ENCODE data around the gene ATMIN.

Gene ATMIN

GRCh38 chr16:81006211-81006812, 29.3 kb upstream of the ATMIN start:
- peak in 1 of 2 experiments; percentile 29 for DNase-seq

- DNase-seq: peak; percentile 81 to 91
Measured at GRCh38 chr16:81006813-81007695, 28.6 kb upstream of the ATMIN start, which contains the start of the genes CENPN and CMC2. CENPN (plus strand) TSS chr16:81007214; CDS start chr16:81011940, 4,726 bp downstream. CMC2 (minus strand) TSS chr16:81006885; CDS start chr16:80997394, 9,491 bp downstream.

- no peak for DNase-seq
Measured at GRCh38 chr16:81008505-81008789, 27.2 kb upstream of the ATMIN start.

- no peak for DNase-seq
Measured at GRCh38 chr16:81012974-81013373, 22.7 kb upstream of the ATMIN start.

- DNase-seq: no peak
Measured at GRCh38 chr16:81014672-81015071, 21.0 kb upstream of the ATMIN start.

GRCh38 chr16:81018496-81018895, 17.1 kb upstream of the ATMIN start:
- no peak for DNase-seq

- no peak for DNase-seq
Measured at GRCh38 chr16:81026429-81026828, 9.2 kb upstream of the ATMIN start.

GRCh38 chr16:81029930-81030604, 5.6 kb upstream of the ATMIN start:
- DNase-seq: no peak

- peak in 1 of 2 experiments; percentile 20 for DNase-seq
Measured at GRCh38 chr16:81035975-81036750, 521 bp downstream of the ATMIN start.

- no peak for DNase-seq
Measured at GRCh38 chr16:81036751-81037350, 1.2 kb downstream of the ATMIN start.

- DNase-seq: no peak
Measured at GRCh38 chr16:81040131-81040530, 4.5 kb downstream of the ATMIN start.

- DNase-seq: no peak
Measured at GRCh38 chr16:81040842-81041241, 5.2 kb downstream of the ATMIN start.

- DNase-seq: no peak
Measured at GRCh38 chr16:81041696-81042095, 6.1 kb downstream of the ATMIN start.

- DNase-seq: no peak
Measured at GRCh38 chr16:81042821-81043220, 7.2 kb downstream of the ATMIN start.

- DNase-seq: no peak
Measured at GRCh38 chr16:81053761-81054160, 18.1 kb downstream of the ATMIN start.

GRCh38 chr16:81060576-81061306, 25.1 kb downstream of the ATMIN start:
- no peak for DNase-seq

- DNase-seq: no peak
Measured at GRCh38 chr16:81061307-81061640, 25.6 kb downstream of the ATMIN start.

GRCh38 chr16:81061871-81062608, 26.4 kb downstream of the ATMIN start:
- no peak for DNase-seq

- no peak for DNase-seq
Measured at GRCh38 chr16:81066681-81067080, 31.0 kb downstream of the ATMIN start.

- DNase-seq: no peak
Measured at GRCh38 chr16:81067166-81067565, 31.5 kb downstream of the ATMIN start.

- DNase-seq: no peak
Measured at GRCh38 chr16:81069063-81069462, 33.4 kb downstream of the ATMIN start.
